ENCODE data around the gene NOLC1.

NOLC1 gene

DNA sequence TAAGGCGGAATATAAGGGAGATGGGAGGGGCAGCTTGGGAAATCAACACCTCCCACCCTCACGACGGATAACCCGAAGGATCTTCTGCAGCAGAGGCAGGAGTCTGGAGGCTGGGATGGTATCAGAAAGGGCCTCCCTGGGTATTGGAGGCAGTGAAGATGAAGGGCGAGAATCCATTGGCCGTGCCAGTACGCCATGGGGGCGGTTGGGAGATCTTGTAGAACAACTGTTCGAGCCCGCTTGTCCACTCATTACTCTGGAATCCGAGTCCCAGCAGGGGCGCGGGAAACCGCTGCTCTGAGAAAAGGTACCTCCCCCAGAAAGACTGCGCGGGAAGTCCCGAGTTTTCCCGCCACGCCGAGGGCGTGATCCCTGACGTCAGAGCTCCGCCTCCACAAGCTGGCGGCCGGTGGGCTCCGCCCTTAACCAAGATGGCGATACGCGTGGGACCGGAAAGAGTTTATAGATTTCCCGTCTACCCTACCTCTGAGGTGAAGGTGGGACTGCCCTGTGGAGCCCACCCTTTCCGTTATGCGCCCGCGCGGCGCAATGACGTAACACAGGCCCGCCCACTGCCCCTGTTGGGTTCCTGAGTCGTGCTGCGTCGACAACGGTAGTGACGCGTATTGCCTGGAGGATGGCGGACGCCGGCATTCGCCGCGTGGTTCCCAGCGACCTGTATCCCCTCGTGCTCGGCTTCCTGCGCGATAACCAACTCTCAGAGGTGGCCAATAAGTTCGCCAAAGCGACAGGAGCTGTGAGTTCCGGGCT lies at the start of gene NOLC1:
TSS of gene NOLC1 (plus strand) at position 616 of the 771 bp plus-strand sequence. CDS start at position 638, 22 bp downstream.
- DNase-seq (ENCODE audit: low read depth): peak; percentile 91

DNA sequence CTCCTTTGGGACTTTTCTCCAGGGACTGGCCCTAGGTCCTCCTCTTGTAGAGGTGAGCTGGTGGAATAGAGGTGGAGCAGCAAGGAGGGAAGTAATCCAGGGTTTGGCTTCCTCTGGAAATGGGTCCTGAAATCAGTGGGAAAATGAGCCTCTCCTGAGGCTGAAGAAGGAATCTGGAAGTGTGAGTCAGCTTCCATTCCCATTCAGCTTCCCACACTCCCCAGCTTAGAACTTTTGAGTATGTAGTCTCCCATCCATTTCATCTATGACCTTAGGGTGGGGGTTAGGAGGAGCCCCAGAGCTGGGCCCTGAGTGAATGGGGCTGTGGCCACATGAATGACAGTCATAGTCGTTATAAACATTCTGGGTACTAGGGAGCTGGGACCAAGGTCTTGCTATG lies 49.8 kb upstream of the NOLC1 start:
- DNase-seq (ENCODE audit: low read depth): no peak

DNA sequence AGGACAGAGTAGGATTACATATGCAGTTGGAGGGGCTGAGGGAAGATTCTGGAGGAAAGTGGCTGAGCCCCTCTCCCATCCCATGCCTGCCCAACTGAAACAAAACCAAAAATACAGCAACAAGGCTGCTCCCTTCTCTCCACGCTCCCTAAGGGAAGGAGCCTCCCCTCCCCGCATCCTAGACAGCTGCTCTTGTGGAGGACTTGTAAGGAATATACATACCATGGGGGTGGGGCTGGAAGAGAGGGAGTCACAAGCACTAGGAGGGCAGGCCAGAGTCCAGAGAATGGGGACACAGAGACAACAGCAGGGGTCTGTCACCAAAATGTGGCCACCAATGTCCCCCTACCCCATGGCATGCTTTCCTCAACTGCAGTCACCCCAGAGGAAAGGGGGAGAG lies 45.2 kb upstream of the NOLC1 start:
- DNase-seq (ENCODE audit: low read depth): no peak

DNA sequence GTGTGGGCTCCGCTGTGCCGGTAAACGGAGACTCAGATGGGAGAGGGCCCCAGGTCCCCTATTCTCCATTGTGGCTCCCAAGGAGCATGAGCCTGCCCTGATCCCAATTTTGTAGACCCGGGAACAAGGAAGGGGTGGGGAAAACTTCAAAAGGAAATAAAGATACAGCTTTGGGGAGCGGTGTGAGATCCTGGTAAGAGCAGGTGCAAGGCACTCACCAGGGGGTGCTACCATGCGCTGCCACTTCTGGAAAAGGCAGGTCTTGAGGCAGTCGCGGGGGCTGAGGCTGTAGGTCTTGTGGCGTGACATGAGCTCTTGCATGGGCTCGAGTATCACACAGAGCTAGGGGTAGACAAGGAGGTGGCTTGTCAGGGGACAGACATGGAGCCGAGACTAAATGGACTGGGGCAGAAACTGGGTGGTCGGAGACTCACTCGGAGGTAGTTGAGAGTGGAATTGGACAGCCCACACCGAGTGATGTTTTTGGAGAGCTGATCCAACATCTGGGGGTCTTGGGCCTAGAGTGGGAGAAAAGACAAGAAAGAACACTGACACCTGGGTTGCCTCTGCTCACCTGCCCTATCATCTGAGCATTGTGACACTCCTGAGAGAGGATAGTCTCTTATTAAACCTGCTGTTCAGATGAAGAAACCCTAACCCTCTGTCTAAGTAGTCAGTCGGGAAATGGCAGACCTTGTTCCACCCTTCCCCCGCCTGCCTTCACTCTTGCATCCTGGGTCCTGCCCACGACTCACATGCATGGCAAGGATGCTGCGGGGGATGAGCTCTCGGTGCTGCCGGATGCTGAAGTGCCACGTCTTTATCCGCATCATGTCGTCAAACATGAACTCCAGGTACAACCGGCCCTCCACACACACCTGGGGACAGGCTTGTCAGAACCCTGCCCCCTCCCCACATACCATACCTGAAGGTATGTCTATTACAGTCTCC lies 42.7 kb upstream of the NOLC1 start:
- no peak for DNase-seq (ENCODE audit: low read depth)

DNA sequence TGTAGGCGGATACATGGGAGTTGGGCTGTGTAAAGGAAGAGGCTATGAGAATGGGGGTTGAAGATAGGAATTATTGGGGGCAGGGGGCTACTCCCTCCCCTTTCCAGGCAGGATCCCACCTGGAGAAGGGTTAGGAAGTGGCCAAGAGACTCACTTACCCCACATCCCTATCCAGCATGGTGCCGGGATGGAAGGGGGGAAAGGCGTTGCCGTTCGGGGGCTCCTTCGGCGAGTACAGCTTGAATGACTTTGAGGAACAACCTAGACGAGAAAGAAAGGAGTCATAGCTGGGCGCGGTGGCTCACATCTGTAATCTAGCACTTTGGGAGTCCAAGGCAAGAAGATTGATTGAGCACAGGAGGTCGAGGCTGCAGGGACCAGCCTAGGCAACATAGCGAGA lies 40.9 kb upstream of the NOLC1 start:
- DNase-seq (ENCODE audit: low read depth): no peak

DNA sequence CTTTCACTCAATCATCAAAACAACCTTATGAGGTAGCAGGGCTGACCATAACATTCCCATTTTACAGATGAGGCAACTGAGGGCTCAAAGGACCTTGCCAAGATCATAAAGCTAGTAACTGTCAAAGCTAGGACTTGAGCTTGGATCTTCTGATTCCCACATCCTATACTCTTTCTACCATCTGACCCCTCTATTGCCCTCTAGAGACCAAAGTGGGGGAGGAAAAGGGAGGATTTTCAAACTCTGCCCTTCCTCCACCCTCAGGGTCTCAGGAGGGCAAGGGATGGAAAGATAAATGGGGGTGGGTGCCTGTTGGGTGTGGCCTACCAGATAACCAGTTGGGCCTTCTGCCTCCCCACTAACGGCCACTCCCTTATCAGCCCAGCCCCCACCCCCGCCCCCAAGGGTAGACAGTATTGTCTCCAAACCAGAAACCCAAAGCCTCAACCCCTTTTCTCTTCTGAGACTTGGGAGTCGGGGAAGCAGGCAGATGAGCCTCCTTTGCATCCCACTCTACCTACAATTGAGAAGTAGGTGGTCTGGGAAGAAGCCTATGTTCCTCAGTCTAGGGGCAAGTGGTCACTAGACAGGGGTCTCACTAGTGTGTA lies 39.9 kb upstream of the NOLC1 start:
- no peak for DNase-seq (ENCODE audit: low read depth)

DNA sequence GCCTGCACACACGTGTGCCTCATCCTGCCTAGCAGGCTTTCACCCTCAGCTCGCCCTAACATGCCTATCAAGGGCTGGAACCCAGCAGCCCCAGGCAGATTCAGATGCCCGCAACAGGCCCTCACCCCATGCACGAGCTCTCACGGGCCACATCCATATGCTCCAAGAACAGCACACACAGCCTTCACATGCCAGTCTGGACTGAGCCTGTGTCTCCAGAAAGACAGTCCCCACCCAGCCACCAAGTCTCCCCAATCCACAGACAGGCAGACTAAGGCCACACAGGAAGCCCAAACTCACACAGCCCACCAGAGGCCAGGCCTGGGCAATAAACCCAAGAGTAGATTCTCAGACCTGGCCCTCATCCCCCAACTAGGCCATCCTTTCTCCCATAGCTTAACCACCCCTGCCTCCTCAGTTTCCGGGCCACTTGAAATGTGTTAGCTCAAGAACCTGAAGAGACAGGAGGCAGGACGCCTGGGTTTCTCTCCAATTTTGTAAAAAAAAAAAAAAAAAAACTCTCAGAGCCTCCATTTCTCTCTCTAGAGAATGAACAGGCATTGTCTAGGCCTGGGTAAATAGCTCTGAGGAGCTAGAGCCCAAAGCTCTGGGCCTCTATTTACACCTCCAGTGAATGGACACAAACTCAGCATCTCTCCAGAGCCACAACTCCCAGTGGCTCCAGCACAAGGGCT lies 38.8 kb upstream of the NOLC1 start:
- DNase-seq (ENCODE audit: low read depth): no peak

DNA sequence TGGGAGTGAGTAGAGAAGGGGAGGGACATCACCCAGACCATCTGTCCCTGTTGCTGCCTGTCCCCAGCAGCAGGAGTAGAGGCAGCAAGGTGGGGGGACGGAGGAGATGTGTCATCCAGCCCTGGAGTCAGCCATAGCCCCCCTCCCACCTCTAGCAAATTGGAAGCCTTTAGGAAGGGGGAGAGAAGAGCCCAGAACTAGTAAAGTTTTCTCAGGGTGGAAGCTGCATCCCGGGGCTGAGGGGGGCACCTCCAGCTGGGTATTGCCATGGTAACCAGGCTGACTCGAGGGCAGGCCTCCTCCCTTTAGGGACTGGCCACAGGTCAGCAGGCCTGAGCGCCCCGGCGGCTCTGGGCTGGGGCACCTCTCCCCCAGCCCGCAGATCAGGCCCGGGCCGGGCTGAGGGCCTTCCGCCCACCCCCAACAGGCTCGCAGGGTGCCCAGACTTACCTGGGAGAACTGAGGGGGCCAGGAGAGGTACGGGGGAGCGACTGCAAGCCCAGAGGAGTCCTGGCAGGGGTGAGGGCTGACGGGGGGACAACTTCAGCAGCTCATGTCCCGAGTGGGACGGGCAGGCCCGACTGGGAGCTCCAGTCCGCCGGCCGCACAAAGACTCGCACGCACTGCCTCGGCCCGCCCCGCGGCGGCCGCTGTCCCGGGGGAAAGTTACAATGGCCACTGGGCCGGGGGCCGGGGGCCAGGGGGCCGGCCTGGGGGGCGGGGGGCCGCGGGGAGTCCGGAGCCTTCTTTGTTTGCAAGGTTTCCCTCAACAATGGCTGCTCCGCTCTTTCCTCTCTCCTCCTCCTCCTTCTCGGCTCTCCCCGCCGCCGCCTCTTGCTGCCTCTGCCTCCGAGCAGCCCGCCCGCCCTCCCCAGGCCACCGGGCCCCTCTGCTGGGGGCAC lies 38.0 kb upstream of the NOLC1 start:
- no peak for DNase-seq (ENCODE audit: low read depth)

DNA sequence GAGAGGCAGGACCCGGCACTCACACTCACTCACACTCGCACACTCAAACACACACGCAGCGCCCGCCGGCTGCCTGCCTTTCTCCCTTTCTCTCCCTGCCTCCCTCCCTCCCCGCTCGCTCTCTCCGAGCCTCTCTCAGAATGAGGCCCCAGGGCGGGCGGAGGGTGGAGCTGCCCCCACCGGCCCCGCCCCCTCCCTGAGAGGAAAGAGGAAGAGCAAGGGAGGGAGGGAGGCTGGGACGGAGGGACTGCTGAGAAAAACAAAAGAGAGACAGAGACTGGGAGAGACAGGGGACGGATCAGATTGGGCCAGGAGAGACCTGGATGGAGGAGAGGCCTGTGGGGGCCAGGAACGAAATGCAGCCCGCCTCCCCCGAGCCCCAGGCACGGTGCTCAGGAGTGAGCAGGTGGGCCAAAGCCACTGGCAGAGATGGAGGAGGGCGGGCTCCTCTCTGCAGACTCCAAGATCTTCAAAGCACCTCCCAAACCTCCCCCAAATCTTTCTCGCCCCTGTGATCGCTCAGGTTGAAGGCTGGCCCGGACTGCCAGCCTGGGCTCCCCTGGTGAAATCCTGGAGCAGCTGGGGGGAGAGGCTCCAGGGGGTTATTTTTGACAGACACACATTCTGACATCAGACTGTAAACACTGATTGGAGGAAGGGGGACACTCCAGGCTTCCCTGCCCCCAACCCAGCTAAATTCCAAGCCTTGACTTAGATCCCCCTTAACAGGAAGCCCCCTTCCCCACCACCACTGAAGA lies 37.1 kb upstream of the NOLC1 start:
- no peak for DNase-seq (ENCODE audit: low read depth)

DNA sequence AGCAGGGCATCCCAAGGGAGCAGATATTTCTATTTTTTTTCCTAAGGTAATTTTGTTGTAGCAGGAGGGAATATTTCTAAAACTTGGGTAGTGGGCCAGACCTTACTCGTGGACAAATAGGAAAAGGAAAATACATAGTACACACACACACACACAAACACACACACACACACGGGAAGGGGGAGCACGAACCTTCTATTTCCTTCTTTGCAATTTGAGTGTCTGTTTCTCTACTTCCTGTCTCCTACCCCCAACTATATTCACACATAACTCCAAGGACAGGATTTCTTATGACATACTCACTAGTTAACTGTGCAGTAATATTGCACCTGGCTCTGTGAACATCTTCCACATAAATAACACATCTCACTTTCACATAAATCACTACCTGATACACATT lies 36.4 kb upstream of the NOLC1 start:
- DNase-seq (ENCODE audit: low read depth): no peak

DNA sequence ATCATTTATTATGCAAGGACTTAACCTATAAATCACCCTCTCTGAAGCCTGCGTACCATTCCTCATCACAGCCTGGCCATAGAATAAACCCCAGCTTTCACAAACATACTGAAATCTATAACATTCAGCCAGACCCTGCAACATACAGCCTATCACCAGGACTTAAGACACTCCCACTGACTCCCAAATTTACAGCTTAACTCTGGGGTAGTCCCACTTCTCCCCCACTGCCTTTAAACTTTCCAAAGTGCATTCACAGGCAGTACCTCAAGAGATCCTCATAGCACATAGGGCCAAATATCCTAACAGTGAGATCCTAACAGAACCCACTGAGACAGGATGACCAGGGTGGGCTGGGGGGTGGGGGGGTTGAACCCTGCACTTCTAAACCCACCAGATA lies 35.5 kb upstream of the NOLC1 start:
- DNase-seq (ENCODE audit: low read depth): no peak

DNA sequence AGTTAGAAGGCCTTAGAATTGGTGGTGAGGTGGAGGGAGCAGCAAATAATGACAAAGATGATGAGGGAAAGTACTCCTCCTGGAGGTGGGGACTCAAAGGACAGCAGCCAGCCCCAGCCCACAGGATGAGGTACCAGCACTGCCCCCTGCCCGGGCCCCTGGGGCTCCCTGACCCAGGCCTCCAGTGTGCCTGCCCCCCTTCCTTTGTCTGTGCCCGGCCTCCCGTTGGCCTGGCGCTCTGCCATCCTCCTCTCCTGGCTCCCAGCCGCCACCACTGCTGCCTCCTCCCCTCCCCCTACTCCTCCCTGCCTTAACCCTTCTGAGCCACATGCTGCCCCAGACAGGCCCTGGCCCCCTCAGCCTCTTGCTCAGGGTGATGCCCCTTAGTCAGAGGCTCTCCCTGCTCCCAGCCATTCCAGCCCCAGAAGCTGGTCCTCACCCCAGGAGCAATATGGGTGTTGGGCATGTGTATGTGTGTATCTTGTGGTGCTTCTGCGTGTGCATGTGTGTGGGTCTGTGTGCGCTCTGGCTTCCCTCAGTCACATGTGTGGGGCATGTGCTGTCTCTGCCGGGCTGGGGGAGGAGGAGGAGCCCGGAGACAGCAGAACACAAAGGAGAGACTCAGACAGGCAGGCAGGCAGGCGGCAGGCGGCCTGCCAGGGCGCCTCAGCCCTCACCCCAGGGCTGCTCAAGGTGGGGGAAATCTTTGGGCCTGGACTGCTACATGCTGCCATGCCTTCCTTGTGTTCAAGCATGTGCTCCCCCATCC lies 34.6 kb upstream of the NOLC1 start:
- peak; percentile 35 for DNase-seq (ENCODE audit: low read depth)

DNA sequence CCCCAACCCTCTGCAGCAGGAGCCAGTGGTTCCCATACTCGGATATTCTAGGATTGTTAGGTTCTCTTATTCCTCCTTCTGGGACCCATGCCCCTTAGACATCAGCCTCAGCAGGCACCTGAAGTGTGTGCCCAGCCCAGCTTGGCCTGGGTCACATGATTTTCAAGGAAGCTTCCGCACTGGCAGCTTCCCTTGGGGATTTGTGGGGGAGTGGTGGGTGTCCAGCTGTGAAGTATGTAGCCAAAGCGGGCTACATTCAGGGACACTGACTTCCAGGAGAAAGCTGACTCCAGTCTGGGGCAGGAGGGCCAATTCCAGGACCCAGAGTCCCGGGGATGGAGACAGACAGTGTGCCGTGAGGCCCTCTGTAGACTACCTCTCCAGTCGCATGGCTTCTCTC lies 33.3 kb upstream of the NOLC1 start:
- DNase-seq (ENCODE audit: low read depth): no peak

DNA sequence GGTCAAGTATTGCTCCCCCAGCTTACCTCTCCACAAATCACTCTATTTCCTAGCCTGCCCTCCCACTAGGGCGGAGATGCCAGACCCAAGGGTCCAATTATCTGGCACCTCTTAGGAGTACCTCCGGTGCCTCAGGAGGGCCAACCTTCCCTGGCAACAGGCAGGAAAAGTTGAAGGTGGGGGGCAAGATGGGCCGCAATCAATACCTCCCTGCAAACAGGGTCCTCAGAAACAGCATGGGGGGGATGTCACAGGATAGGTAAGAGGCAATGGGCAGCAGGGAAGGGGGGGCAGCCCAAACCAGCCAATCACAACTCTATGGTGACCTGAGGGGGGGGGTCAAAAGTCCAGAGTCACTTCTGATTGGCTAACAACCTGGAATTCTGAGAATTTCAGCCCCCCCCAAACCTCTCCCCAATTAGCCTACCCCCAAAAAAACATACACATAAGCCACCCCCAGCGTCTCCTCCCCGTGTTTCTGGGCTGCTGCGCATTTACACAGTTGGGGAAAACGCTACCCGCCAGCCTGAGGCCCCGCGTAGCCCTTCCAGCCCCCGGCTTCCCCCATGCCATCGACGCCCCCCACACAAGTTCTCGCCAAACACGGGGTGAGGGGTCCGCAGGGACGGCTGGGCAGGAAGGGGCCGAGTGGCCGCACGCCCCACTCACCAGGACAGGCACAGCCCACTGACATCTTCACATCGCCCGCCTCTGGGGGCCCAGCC lies 32.6 kb upstream of the NOLC1 start:
- peak; percentile 46 for DNase-seq (ENCODE audit: low read depth)

DNA sequence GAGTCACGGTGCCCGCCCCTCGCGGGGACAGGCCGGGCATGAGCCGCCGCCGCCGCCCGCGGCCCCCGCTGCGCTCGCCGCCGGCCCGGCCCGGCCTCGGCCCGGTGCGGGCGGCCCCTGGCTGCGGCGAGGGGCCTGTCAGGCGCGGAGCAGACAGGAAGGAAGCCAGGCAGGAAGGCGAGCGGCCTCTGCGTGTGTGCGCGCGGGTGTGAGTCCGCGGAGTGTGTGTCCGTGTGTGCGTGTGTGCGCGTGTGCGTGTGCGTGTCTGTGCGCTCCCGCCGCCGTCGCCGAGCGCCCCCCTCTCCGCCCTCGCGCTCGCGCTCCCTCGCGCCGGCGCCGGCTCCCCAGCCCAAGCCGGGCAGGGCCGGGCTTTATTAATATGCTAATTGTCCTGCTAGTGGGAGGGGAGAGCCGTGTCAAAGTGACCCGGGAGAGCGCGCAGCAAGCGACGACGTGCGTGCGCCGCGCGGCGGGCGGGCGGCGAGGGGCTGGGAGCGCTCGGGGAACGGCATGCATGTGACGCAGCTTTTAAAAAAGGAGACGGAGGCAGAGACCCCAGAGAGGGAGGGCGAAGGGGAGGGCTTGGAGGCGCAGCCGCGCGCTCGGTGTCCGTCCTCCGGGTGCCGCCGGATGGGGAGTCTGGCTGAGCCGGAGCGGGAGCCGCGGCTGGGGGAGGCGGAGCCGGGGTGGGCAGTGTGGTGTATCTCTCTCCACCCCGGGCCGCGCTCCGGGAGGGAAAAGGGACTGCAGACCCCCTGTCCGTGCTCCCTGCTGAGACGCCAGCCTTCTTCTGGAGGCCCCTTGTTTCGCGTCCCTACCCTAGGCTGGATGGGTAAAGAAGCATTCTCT lies 31.8 kb upstream of the NOLC1 start, which contains the start of gene LDB1:
TSS of gene LDB1 (minus strand) at position 227 of the 849 bp plus-strand sequence. CDS start 258 bp downstream, outside the sequence.
- no peak for DNase-seq (ENCODE audit: low read depth)

DNA sequence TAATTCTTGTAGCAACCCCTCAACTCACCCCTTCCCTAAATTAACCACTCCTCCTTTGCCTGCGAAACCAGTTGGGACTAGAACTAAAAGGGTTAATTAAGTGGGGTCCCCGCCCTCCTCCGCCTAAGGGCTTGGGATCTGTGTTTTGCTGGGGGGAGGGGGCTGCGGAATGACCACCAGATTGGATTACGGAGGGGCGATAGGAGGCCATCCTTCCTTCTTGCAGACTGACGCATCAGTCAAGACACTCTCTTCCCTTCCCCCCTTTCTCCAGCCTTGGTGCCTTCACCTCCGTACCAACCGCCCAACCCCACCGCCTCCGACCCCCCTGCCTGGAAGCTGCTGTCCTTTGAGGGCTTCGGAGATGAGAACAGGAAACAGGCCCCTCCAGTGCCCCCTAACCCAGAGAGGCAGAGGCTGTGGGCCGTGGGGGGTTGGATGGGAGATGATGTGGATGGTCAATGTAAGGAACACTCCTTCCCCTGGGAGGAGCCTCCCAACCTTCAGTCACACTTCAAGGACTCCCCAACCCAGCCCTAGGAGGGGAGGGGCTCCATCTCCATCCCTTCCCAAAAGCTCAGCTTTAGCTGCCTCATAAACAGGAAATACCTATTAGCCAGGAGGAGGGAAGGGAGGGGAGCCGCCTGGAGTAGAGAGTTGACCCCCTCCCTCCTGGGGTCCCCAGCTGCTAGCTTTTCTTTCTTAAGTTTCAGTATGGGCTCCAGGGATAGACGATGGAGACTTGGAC lies 31.0 kb upstream of the NOLC1 start:
- no peak for DNase-seq (ENCODE audit: low read depth)
